Ectodermal cell (in vitro differentiated cells): ENCODE results near the gene ZNF180.

Experiments
- H3K27ac ChIP-seq: 2 replicates; pipeline ENCODE4 v1.7.0; 2013; ENCODE audit warnings: mild to moderate bottlenecking, low read depth, low read length; ENCODE audit not compliant: insufficient read depth, poor library complexity, severe bottlenecking
- H3K27me3 ChIP-seq: 2 replicates; pipeline ENCODE4 v1.7.0; 2013; ENCODE audit warnings: mild to moderate bottlenecking, low read length; ENCODE audit not compliant: insufficient read depth, control insufficient read depth, poor library complexity, severe bottlenecking
- H3K36me3 ChIP-seq: one replicate; pipeline ENCODE4 v1.7.0; 2013; ENCODE audit warnings: low read length; ENCODE audit not compliant: control insufficient read depth, insufficient read depth
- H3K4me1 ChIP-seq: one replicate; pipeline ENCODE4 v1.7.0; 2013; ENCODE audit warnings: low read length; ENCODE audit not compliant: control insufficient read depth, insufficient read depth
- H3K4me3 ChIP-seq: 2 replicates; pipeline ENCODE4 v1.7.0; 2013; ENCODE audit warnings: low read depth, low read length, control low read depth; ENCODE audit not compliant: insufficient read depth
- H3K9me3 ChIP-seq: 2 replicates; pipeline ENCODE4 v1.7.0; 2013; ENCODE audit warnings: mild to moderate bottlenecking, low read length, moderate library complexity; ENCODE audit not compliant: control insufficient read depth
- WGBS, 2 experiments: methylation state at CpG; one replicate each; pipeline ENCODE4 v1.1.7; 2013; ENCODE audit warnings: missing lambda C conversion rate in 2 of 2; 5-methylcytosine and 5-hydroxymethylcytosine counted together

The ZNF180 gene

DNA sequence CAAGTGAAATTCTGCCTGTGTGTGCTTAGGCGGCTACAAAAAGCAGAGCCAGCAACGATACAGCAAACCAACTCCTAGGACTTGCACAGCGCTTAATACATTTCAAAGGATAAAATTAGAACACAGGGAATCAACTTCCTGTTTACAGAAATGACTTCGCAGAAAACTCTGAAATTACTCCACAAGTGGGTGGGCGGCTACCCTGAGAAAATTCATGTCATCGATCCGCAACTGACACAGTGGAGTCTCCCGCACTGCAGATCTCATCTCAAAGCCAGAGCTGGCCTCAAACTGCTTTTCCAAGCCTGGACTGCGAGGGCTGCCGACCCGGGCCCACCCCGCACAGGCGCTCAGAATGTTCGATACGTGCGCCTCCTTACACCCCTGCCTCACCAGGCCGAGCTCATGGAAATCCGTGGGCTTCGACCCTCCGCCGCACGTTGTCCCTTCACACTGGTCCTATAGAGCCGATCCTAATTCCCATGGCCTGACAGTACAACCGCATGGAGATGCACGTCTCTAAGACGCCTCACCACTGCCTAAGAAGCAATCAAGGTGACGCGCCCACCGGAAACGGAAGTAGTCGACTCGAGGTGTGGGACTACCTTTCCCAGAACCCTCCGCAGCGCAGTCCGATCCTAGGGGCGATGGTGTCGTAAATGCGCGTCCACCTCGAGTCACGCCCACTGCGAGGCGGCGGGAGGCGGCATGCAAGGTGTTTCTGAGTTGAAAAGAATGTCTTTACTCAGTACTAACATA lies 52.2 kb downstream of the ZNF180 start, which contains the start of gene ZNF229:
ZNF229 (minus strand) TSS at position 557 of the 759 bp plus-strand sequence. CDS start 5,625 bp downstream, outside the sequence.
- Histone ChIP-seq H3K36me3 (no peaks in the 10 kb centered on the region), H3K9me3 (peaks cover 6% of the 10 kb centered on the region), H3K4me1 (no peaks in the 10 kb centered on the region), H3K4me3 (peak within 1 kb of the TSS; percentile 59), H3K27me3 (no peaks in the 10 kb centered on the region), H3K27ac (no peak within 1 kb of the TSS)
- 21 to 25% methylated on average over 45 of the region's 45 CpGs for WGBS, 2 experiments

DNA sequence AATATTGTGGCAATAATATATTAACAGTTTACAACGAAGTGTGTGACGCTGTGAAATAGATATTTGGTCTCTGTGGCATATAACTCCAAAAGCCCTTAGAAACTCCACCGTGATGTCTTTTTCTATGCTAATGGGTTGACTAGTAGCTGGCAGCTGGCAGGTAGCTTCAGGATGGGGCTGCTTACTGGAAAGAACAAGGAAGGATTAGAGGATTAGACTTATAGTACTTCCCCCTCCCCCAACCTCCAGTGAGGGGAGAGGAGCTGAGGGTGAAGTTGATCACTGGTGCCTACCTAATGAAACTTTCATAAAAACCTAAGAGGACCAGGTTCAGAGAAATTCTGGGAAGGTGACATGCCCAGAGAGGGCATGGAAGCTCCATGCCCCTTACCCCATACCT lies 61.9 kb downstream of the ZNF180 start:
- no peak overlapping the region for H3K4me3 ChIP-seq
- H3K36me3 ChIP-seq, result no peaks in the 10 kb centered on the region
- no peak overlapping the region for H3K27ac ChIP-seq
- H3K4me1 ChIP-seq, result no peaks in the 10 kb centered on the region
- WGBS, 2 experiments, result 96 to 98% methylated on average over 3 of the region's 3 CpGs
- H3K9me3 ChIP-seq, result no peaks in the 10 kb centered on the region
- no peaks in the 10 kb centered on the region for H3K27me3 ChIP-seq

DNA sequence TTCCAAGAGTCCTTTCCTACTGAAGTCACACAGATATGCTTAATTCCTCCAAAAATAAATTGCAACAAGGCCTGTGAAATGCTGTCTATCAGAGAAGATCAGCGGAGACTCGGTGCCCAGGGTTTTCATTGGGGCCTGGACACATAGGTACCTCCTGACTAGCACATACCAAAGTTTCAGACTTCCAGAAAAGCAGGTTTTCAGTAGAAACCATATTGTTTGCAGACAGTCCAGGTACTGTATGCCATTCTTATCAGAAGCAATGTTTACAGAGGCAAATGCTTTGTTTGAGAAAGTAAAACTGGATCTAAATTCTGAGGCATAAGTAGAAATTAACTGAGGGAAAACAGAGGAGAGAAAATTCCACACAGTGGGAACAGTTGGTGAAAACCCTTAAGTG lies 64.9 kb downstream of the ZNF180 start:
- H3K4me3 ChIP-seq, result no peak overlapping the region
- peaks cover 7% of the 10 kb centered on the region for H3K36me3 ChIP-seq
- H3K27ac ChIP-seq, result no peak overlapping the region
- WGBS, 2 experiments, result 87 to 92% methylated on average over 2 of the region's 2 CpGs
- no peaks in the 10 kb centered on the region for H3K4me1 ChIP-seq
- no peaks in the 10 kb centered on the region for H3K27me3 ChIP-seq
- no peaks in the 10 kb centered on the region for H3K9me3 ChIP-seq

DNA sequence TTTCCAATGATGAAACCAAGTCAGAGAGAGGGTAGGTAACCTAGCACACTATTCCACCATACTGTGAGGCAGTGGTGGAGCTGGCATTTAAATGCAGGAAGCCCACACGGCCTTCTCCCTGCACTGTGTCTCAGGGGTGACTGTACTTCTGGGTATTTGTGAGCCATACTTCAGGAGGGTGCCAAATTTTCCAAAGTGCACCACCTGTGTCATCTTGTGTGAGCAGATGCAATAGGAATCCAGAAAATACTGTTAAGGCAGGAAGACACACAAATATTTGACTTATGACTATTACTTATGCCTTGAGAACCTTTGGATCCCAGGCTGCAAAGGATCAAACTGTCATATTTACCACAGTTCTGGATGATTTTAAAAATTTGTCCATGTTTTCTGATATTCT lies 69.4 kb downstream of the ZNF180 start:
- Histone ChIP-seq H3K27ac (no peak overlapping the region), H3K36me3 (peaks cover 24% of the 10 kb centered on the region), H3K4me1 (no peaks in the 10 kb centered on the region), H3K4me3 (no peak overlapping the region), H3K27me3 (no peaks in the 10 kb centered on the region), H3K9me3 (peaks cover 4% of the 10 kb centered on the region)
- WGBS, 2 experiments, result 69 to 79% methylated on average over 1 of the region's 1 CpG
